ENCODE data around the gene VSX2. TPM values are rescaled to one million over a fixed set of nuclear protein-coding genes. Genes with fewer than 3 reads are reported as not detected.

The VSX2 gene
- total RNA-seq, 3 donors from 2014 or later (not counting 1 experiment from before 2014, with no cell fraction given): not detected

- intact Hi-C loops (cut with micrococcal nuclease): no loop called here
- TF ChIP-seq CTCF (IDR thresholded peaks at IDR 0.05): peak; percentile 32
- Mint-ChIP-seq H3K9me3 (no peaks in the 10 kb centered on the region), H3K27me3 (ENCODE audit: low read depth in 2 of 2) (no peaks in the 10 kb centered on the region), H3K4me3 (no peak overlapping the region), H3K27ac (no peak overlapping the region), H3K4me1 (peaks cover 0 to 9% of the 10 kb centered on the region in 2 donors), H3K36me3 (peaks cover 13% of the 10 kb centered on the region)
- no peaks in the 10 kb centered on the region for H3K4me1 ChIP-seq (ENCODE audit: control insufficient read depth, insufficient read depth, low read length)
- no peaks in the 10 kb centered on the region for H3K9me3 ChIP-seq (ENCODE audit: control insufficient read depth, insufficient read depth, low read length)
- H3K27ac ChIP-seq (ENCODE audit: low read length): no peak overlapping the region
- WGBS (ENCODE audit: insufficient coverage): 84% methylated on average over 7 of the region's 7 CpGs
- ATAC-seq (peak in 1 of 3 donors; percentile 25), DNase-seq (peak in 1 of 2 donors; percentile 53)
- H3K27me3 ChIP-seq (ENCODE audit: control insufficient read depth, insufficient read depth, low read length): no peaks in the 10 kb centered on the region
- H3K36me3 ChIP-seq (ENCODE audit: control insufficient read depth, insufficient read depth, low read length): peaks cover 61% of the 10 kb centered on the region
- H3K4me3 ChIP-seq (ENCODE audit: low read length): no peak overlapping the region
Measured at GRCh38 chr14:74290415-74290814, 51.2 kb downstream of the VSX2 start.

GRCh38 chr14:74292061-74292460 lies 52.8 kb downstream of the VSX2 start:
- Mint-ChIP-seq H3K36me3 (no peaks in the 10 kb centered on the region), H3K4me3 (no peak overlapping the region), H3K27ac (peak overlapping the region in 1 of 2 donors; percentile 19), H3K9me3 (no peaks in the 10 kb centered on the region), H3K4me1 (peaks cover 5 to 6% of the 10 kb centered on the region in 2 donors), H3K27me3 (ENCODE audit: low read depth in 2 of 2) (no peaks in the 10 kb centered on the region)
- no peak for TF ChIP-seq CTCF (IDR thresholded peaks at IDR 0.05)
- DNase-seq (no peak), ATAC-seq (no peak)
- no peaks in the 10 kb centered on the region for H3K27me3 ChIP-seq (ENCODE audit: control insufficient read depth, insufficient read depth, low read length)
- no peaks in the 10 kb centered on the region for H3K9me3 ChIP-seq (ENCODE audit: control insufficient read depth, insufficient read depth, low read length)
- intact Hi-C loops (cut with micrococcal nuclease): no loop called here
- no peak overlapping the region for H3K4me3 ChIP-seq (ENCODE audit: low read length)
- no peaks in the 10 kb centered on the region for H3K4me1 ChIP-seq (ENCODE audit: control insufficient read depth, insufficient read depth, low read length)
- WGBS (ENCODE audit: insufficient coverage): 90% methylated on average over 11 of the region's 11 CpGs
- no peak overlapping the region for H3K27ac ChIP-seq (ENCODE audit: low read length)
- peaks cover 61% of the 10 kb centered on the region for H3K36me3 ChIP-seq (ENCODE audit: control insufficient read depth, insufficient read depth, low read length)

- no peaks in the 10 kb centered on the region for H3K27me3 Mint-ChIP-seq (ENCODE audit: low read depth in 2 of 2)
- no peak for ATAC-seq
- no peaks in the 10 kb centered on the region for H3K4me1 ChIP-seq (ENCODE audit: control insufficient read depth, insufficient read depth, low read length)
- H3K36me3 ChIP-seq (ENCODE audit: control insufficient read depth, insufficient read depth, low read length): peaks cover 65% of the 10 kb centered on the region
- peaks cover 2% of the 10 kb centered on the region for H3K36me3 Mint-ChIP-seq
- no peak overlapping the region for H3K27ac ChIP-seq (ENCODE audit: low read length)
- H3K27ac Mint-ChIP-seq: no peak overlapping the region
- no peak for DNase-seq
- no peaks in the 10 kb centered on the region for H3K27me3 ChIP-seq (ENCODE audit: control insufficient read depth, insufficient read depth, low read length)
- intact Hi-C loops (cut with micrococcal nuclease): no loop called here
- peaks cover 6 to 7% of the 10 kb centered on the region in 2 donors for H3K4me1 Mint-ChIP-seq
- no peak for TF ChIP-seq CTCF (IDR thresholded peaks at IDR 0.05)
- no peak overlapping the region for H3K4me3 Mint-ChIP-seq
- no peak overlapping the region for H3K4me3 ChIP-seq (ENCODE audit: low read length)
- H3K9me3 ChIP-seq (ENCODE audit: control insufficient read depth, insufficient read depth, low read length): no peaks in the 10 kb centered on the region
- no peaks in the 10 kb centered on the region for H3K9me3 Mint-ChIP-seq
- WGBS (ENCODE audit: insufficient coverage): 91% methylated on average over 1 of the region's 2 CpGs
Measured at GRCh38 chr14:74293606-74294005, 54.4 kb downstream of the VSX2 start.

GRCh38 chr14:74296037-74296467 lies 56.8 kb downstream of the VSX2 start:
- TF ChIP-seq CTCF (IDR thresholded peaks at IDR 0.05): no peak
- intact Hi-C loops (cut with micrococcal nuclease): no loop called here
- 98% methylated on average over 9 of the region's 9 CpGs for WGBS (ENCODE audit: insufficient coverage)
- H3K9me3 ChIP-seq (ENCODE audit: control insufficient read depth, insufficient read depth, low read length): no peaks in the 10 kb centered on the region
- ATAC-seq (no peak), DNase-seq (no peak)
- peaks cover 56% of the 10 kb centered on the region for H3K36me3 ChIP-seq (ENCODE audit: control insufficient read depth, insufficient read depth, low read length)
- Mint-ChIP-seq H3K9me3 (no peaks in the 10 kb centered on the region), H3K27me3 (ENCODE audit: low read depth in 2 of 2) (no peaks in the 10 kb centered on the region), H3K36me3 (peaks cover 9% of the 10 kb centered on the region), H3K27ac (peak overlapping the region in 1 of 2 donors; percentile 33), H3K4me3 (no peak overlapping the region), H3K4me1 (peaks cover 11 to 14% of the 10 kb centered on the region in 2 donors)
- peaks cover under 1% of the 10 kb centered on the region for H3K4me1 ChIP-seq (ENCODE audit: control insufficient read depth, insufficient read depth, low read length)
- H3K4me3 ChIP-seq (ENCODE audit: low read length): no peak overlapping the region
- no peak overlapping the region for H3K27ac ChIP-seq (ENCODE audit: low read length)
- H3K27me3 ChIP-seq (ENCODE audit: control insufficient read depth, insufficient read depth, low read length): no peaks in the 10 kb centered on the region

Data from natural killer cell (primary cell).